Activated CD4-positive, alpha-beta T cell treated with anti-CD3 and anti-CD28 coated beads for 1 hour (primary cell): Measurements from ENCODE around the gene PROSER3.

Experiments
- DNase-seq: peaks from one replicate; pipeline ENCODE4 v3.0.0-alpha.2; 2020

PROSER3 gene

GRCh38 chr19:35779033-35779432, 21.1 kb downstream of the PROSER3 start:
- DNase-seq, result no peak

GRCh38 chr19:35780058-35780457, 22.1 kb downstream of the PROSER3 start:
- DNase-seq, result no peak

- DNase-seq, result no peak
Observed at GRCh38 chr19:35780717-35781116, 22.7 kb downstream of the PROSER3 start.

- DNase-seq, result no peak
Observed at GRCh38 chr19:35781650-35782049, 23.7 kb downstream of the PROSER3 start.

GRCh38 chr19:35782589-35782988, 24.6 kb downstream of the PROSER3 start:
- no peak for DNase-seq

GRCh38 chr19:35783469-35784434, 25.8 kb downstream of the PROSER3 start:
- no peak for DNase-seq

GRCh38 chr19:35784503-35785338, 26.7 kb downstream of the PROSER3 start:
- no peak for DNase-seq

GRCh38 chr19:35785339-35785627, 27.3 kb downstream of the PROSER3 start:
- DNase-seq, result no peak

GRCh38 chr19:35786299-35787160, 28.6 kb downstream of the PROSER3 start:
- DNase-seq, result no peak

GRCh38 chr19:35787227-35787799, 29.3 kb downstream of the PROSER3 start:
- no peak for DNase-seq

- DNase-seq, result no peak
Observed at GRCh38 chr19:35788205-35788960, 30.4 kb downstream of the PROSER3 start.

- DNase-seq, result no peak
Observed at GRCh38 chr19:35789195-35789977, 31.4 kb downstream of the PROSER3 start.

GRCh38 chr19:35789978-35790944, 32.3 kb downstream of the PROSER3 start:
- no peak for DNase-seq

- DNase-seq, result no peak
Observed at GRCh38 chr19:35790981-35791813, 33.2 kb downstream of the PROSER3 start.

- DNase-seq, result no peak
Observed at GRCh38 chr19:35791814-35792279, 33.9 kb downstream of the PROSER3 start.

- no peak for DNase-seq
Observed at GRCh38 chr19:35792312-35792711, 34.3 kb downstream of the PROSER3 start.

- no peak for DNase-seq
Observed at GRCh38 chr19:35792888-35793287, 34.9 kb downstream of the PROSER3 start.

GRCh38 chr19:35793381-35794165, 35.6 kb downstream of the PROSER3 start:
- no peak for DNase-seq
